Endothelial cell (in vitro differentiated cells): ENCODE data around the gene OBI1. TPM values are rescaled to one million over a fixed set of nuclear protein-coding genes. Genes with fewer than 3 reads are reported as not detected.

Experiments
- DNase-seq: peaks from one replicate; pipeline ENCODE4 v3.0.0; 2021; ENCODE audit warnings: low spot score
- H3K27ac Mint-ChIP-seq: one replicate; pipeline ENCODE4 v1.8.0; 2021; ENCODE audit warnings: mixed read lengths, inconsistent platforms; ENCODE audit not compliant: unreplicated experiment
- H3K27me3 Mint-ChIP-seq: one replicate; pipeline ENCODE4 v1.8.0; 2021; ENCODE audit warnings: mild to moderate bottlenecking, moderate library complexity, mixed read lengths, inconsistent platforms; ENCODE audit not compliant: unreplicated experiment
- H3K36me3 Mint-ChIP-seq: one replicate; pipeline ENCODE4 v1.8.0; 2021; ENCODE audit warnings: mild to moderate bottlenecking, low read depth, mixed read lengths, inconsistent platforms; ENCODE audit not compliant: unreplicated experiment
- H3K4me1 Mint-ChIP-seq: one replicate; pipeline ENCODE4 v1.8.0; 2021; ENCODE audit warnings: mild to moderate bottlenecking, mixed read lengths, inconsistent platforms; ENCODE audit not compliant: unreplicated experiment
- H3K4me3 Mint-ChIP-seq: one replicate; pipeline ENCODE4 v1.8.0; 2021; ENCODE audit warnings: mild to moderate bottlenecking, mixed read lengths, inconsistent platforms; ENCODE audit not compliant: unreplicated experiment
- H3K9me3 Mint-ChIP-seq: one replicate; pipeline ENCODE4 v1.8.0; 2021; ENCODE audit warnings: mixed read lengths, inconsistent platforms; ENCODE audit not compliant: unreplicated experiment
- CTCF ChIP-seq: fragments of 200-600 bp; sonication (generic); IDR thresholded peaks from one replicate; pipeline ENCODE4 v1.5.0; 2021; ENCODE audit warnings: antibody characterized with exemption; ENCODE audit not compliant: unreplicated experiment
- total RNA-seq: library from RNA; stranded (reverse); fragmentation: NEBNext Ultra II Directional; extraction: Animal tissue kit (Norgen Biotek cat#: 25700); gene quantifications from one replicate; pipeline ENCODE4 v1.2.1, GENCODE V29; 2021; ENCODE audit not compliant: unreplicated experiment

OBI1 gene
- total RNA-seq, 1 donor from 2014 or later: 28.0 TPM

DNA sequence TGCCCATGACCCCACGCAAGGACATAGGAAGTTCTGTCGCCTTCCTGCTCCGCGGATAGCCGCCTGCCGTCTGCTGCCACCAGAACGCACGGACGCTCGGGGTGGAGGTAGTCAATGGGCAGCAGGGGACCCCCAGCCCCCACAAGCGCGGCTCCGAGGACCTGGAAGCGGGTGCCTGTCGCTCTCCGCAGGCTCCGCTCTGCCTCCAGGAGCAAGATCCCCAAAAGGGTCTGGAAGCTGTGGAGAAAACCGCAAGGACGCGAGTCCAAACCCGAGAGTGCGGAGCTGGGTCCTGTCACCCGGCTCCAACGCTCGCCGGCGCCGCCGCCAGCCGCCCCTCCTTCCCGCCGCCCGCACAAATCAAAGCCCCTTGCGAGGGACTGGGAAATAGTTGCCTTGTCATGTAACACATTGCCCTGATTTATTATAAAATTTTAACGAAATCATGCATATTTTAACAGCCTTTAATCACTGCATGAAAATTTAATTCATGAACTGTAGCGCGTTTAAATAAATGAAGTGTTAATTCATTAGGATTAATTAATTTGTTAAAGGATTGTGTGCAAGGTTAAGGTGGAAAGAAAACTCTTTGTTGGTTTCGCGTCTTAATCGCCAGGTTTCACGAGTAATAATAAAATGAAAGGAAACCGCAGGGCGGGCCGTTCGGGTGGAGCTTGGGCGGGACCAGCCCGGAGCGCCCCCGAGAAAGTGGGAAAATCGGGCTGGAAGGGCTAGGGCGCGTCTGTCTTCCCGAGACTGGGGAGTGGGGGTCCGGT is 50.1 kb downstream of the OBI1 start:
- Mint-ChIP-seq H3K4me1 (peaks cover 36% of the 10 kb centered on the region), H3K27me3 (peaks cover 27% of the 10 kb centered on the region), H3K9me3 (no peaks in the 10 kb centered on the region), H3K4me3 (peak overlapping the region; percentile 83), H3K27ac (no peak overlapping the region), H3K36me3 (peaks cover 4% of the 10 kb centered on the region)
- DNase-seq: no peak
- TF ChIP-seq CTCF: no peak

GRCh38 chr13:78608252-78608687 is 50.7 kb downstream of the OBI1 start:
- H3K27ac Mint-ChIP-seq: no peak overlapping the region
- peak overlapping the region; percentile 71 for H3K4me3 Mint-ChIP-seq
- peaks cover 4% of the 10 kb centered on the region for H3K36me3 Mint-ChIP-seq
- no peaks in the 10 kb centered on the region for H3K9me3 Mint-ChIP-seq
- peaks cover 38% of the 10 kb centered on the region for H3K4me1 Mint-ChIP-seq
- DNase-seq: no peak
- no peak for TF ChIP-seq CTCF
- peaks cover 32% of the 10 kb centered on the region for H3K27me3 Mint-ChIP-seq

- TF ChIP-seq CTCF: no peak
- peak overlapping the region; percentile 71 for H3K4me3 Mint-ChIP-seq
- H3K9me3 Mint-ChIP-seq: no peaks in the 10 kb centered on the region
Observed at GRCh38 chr13:78607409-78608251, 51.3 kb downstream of the OBI1 start.

DNA sequence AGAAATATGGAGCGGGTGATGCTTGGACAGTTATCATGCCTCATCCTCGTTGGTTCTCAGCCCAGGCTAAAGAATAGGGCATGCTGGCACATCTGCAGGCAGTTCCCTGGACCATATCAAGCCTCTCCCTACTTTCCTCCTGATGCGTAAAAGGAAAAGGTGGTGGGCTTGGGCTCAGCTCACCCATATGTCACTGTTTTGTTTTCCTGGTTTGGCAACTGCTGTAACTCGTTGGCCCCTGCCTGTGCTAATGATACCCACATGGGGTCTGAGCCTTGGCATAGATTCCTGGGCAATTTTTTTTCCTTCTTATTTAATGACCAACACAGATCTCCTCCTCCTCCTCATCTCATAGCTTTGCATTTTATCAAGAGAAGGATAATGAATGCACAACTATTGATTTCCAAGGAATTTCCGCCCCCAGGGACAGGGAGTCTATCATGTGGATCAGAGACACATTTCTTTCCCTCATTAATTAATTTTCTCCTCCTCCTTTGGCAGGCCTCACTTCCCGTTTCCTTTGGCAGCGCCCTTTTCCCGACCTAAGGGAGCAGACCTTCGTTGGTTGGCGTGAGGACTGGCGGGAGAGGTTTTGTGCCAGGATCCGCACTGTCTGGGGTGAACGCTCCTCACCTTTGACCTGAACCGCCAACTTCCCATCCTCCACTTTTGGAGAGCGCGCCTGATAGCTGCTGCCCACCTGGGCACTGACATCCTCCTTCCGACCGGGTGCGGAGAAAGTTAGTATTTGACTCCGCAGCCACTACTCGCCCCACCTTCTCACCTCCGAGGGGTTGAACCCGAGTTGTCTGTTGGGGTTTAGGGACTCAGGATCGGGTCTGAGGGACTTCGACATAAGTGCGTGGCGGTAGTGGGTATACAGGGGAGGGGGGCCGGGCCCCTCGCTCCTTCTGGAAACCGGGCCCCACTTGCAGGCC is 52.2 kb downstream of the OBI1 start:
- Mint-ChIP-seq H3K27ac (no peak overlapping the region), H3K4me3 (peak overlapping the region; percentile 51), H3K9me3 (no peaks in the 10 kb centered on the region), H3K27me3 (peaks cover 39% of the 10 kb centered on the region), H3K4me1 (peaks cover 44% of the 10 kb centered on the region), H3K36me3 (peaks cover 4% of the 10 kb centered on the region)
- DNase-seq: no peak
- TF ChIP-seq CTCF: no peak

More at GRCh38 chr13:78607409-78608251, 51.3 kb downstream of the OBI1 start:
- no peak overlapping the region for H3K27ac Mint-ChIP-seq
- H3K36me3 Mint-ChIP-seq: peaks cover 4% of the 10 kb centered on the region
- peaks cover 34% of the 10 kb centered on the region for H3K27me3 Mint-ChIP-seq
- H3K4me1 Mint-ChIP-seq: peaks cover 39% of the 10 kb centered on the region
- DNase-seq: no peak
